Upper lobe of left lung (tissue), 6 donors: ENCODE measurements around the gene RRAD. TPM values are rescaled to one million over a fixed set of nuclear protein-coding genes. Genes with fewer than 3 reads are reported as not detected.

Experiments used
- ATAC-seq, 2 donors: fragments of 200-7000 bp; cut with Tn5 transposase; one replicate each; pipeline ENCODE4 v1.9.1; 2022; ENCODE audit warnings: mild to moderate bottlenecking in 2 of 2, moderate library complexity in 2 of 2; ENCODE audit not compliant: low FRiP score in 2 of 2
- DNase-seq, 2 donors: peaks; one replicate each; pipeline ENCODE4 v3.0.0-alpha.2; 2019 to 2020
- H3K27ac ChIP-seq, 4 donors: fragments of 200-600 bp; sonication (generic); one replicate each; pipeline ENCODE4 v1.5.1; 2016 to 2019
- H3K27me3 ChIP-seq, 4 donors: fragments of 200-600 bp; sonication (generic); one replicate each; pipeline ENCODE4 v1.5.1; 2017 to 2019
- H3K36me3 ChIP-seq, 4 donors: fragments of 200-600 bp; sonication (generic); one replicate each; pipeline ENCODE4 v1.5.1; 2016 to 2019
- H3K4me1 ChIP-seq, 4 donors: fragments of 200-600 bp; sonication (generic); one replicate each; pipeline ENCODE4 v1.5.1; 2018 to 2019
- H3K4me3 ChIP-seq, 4 donors: fragments of 200-600 bp; sonication (generic); one replicate each; pipeline ENCODE4 v1.5.1; 2017 to 2019; ENCODE audit warnings: mild to moderate bottlenecking in 2 of 4, moderate library complexity in 1 of 4
- H3K9me3 ChIP-seq, 4 donors: fragments of 200-600 bp; sonication (generic); one replicate each; pipeline ENCODE4 v1.5.1; 2018 to 2019
- CTCF ChIP-seq, 6 experiments: fragments of 450-650 bp in 4 of 6; fragments of 200-600 bp in 2 of 6; sonication (generic) in 2 of 6; IDR thresholded peaks; one replicate each; pipeline ENCODE4 v1.5.1; 2016 to 2019; ENCODE audit warnings: antibody characterized with exemption in 6 of 6
- EP300 ChIP-seq, 4 donors: sonication (generic); formaldehyde crosslinking; IDR thresholded peaks; one replicate each; pipeline ENCODE4 v1.5.1; 2017; ENCODE audit warnings: antibody characterized with exemption in 4 of 4, control low read depth in 2 of 4
- POLR2A ChIP-seq, 4 donors: fragments of 450-650 bp; IDR thresholded peaks; one replicate each; pipeline ENCODE4 v1.5.1; 2016 to 2017; ENCODE audit warnings: antibody characterized with exemption in 4 of 4, mild to moderate bottlenecking in 2 of 4
- POLR2AphosphoS5 ChIP-seq, 2 donors: sonication (generic); formaldehyde crosslinking; IDR thresholded peaks; one replicate each; pipeline ENCODE4 v1.5.1; 2017; ENCODE audit warnings: antibody characterized with exemption in 2 of 2
- WGBS, 2 donors: methylation state at CpG; one replicate each; pipeline ENCODE4 v1.1.5; 2017 to 2018; 5-methylcytosine and 5-hydroxymethylcytosine counted together
- total RNA-seq, 6 donors: library from RNA; depleted of rRNA in 4 of 6; stranded (reverse); fragments of >200 nt in 4 of 6; gene quantifications; one replicate each; pipeline versions ENCODE4 v1.1.0 to v1.2.1, GENCODE V29; 2016 to 2021
- donor health status: DM: no; HTN: no; CAD: no; lungs with moderate emphysema.
- donor health status: DM: no; HTN: yes; CAD: no; lungs with severe emphysema.

Gene RRAD
- total RNA-seq, 6 donors from 2014 or later, result 13.8 to 50.3 (median 47.0) TPM

DNA sequence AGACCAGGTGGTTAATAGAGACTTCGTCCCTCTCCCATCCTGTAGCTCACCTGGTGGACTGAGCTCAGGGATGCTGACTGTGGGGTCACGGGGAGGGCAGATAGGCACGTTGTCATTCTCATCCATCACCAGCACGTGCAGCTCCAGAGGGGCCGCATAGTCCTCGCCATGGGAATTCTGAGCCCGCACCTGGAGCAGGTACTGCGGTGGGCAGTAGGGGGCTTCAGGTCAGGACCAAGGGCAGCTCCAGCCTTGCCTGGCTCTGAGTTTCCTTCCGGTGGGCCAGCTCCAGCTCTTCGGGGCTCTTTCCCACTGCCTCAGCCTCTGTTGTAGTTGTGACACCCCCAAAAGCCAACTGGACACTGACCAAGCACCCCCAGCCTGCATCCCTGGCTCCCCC is 12.3 kb downstream of the RRAD start:
- H3K36me3 ChIP-seq, result no peaks in the 10 kb centered on the region
- no peaks in the 10 kb centered on the region for H3K4me1 ChIP-seq
- H3K27ac ChIP-seq, result no peak overlapping the region
- WGBS, 2 donors, result 57 to 61% methylated on average over 6 to 10 of the region's 10 CpGs
- ATAC-seq, result no peak
- H3K9me3 ChIP-seq, result no peaks in the 10 kb centered on the region
- TF ChIP-seq EP300 (IDR thresholded peaks at IDR 0.05) (no peak), POLR2AphosphoS5 (IDR thresholded peaks at IDR 0.05) (no peak), CTCF (IDR thresholded peaks at IDR 0.05) (no peak), POLR2A (IDR thresholded peaks at IDR 0.05) (no peak)
- H3K27me3 ChIP-seq, result no peaks in the 10 kb centered on the region
- DNase-seq, result no peak
- H3K4me3 ChIP-seq, result no peak overlapping the region

DNA sequence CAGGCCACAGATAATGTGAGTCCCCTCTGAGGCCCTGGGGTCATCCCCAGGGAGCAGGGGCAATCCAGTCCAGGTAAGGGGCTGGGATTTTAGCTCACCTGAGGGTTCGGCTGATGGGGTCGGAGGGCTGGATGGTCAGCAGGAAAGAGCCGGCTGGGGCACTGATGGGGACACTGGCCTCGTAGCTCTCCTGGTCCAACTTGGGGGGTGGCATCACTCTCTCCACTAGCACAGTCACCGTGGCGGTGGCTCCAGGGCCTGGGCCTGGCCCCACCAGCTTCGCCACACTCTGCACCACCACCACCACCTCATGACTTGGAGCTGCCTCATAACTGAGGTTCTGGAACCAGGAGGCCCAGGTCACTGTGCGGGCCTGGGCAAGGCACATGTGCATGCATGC is 13.5 kb downstream of the RRAD start:
- Histone ChIP-seq H3K27me3 (no peaks in the 10 kb centered on the region), H3K27ac (no peak overlapping the region), H3K36me3 (no peaks in the 10 kb centered on the region), H3K9me3 (no peaks in the 10 kb centered on the region), H3K4me1 (no peaks in the 10 kb centered on the region), H3K4me3 (no peak overlapping the region)
- WGBS, 2 donors, result 60 to 98% methylated on average over 1 to 8 of the region's 8 CpGs
- DNase-seq (no peak), ATAC-seq (no peak)
- TF ChIP-seq CTCF (IDR thresholded peaks at IDR 0.05), result no peak
- no peak for TF ChIP-seq POLR2A (IDR thresholded peaks at IDR 0.05)
- TF ChIP-seq EP300 (IDR thresholded peaks at IDR 0.05), result no peak
- no peak for TF ChIP-seq POLR2AphosphoS5 (IDR thresholded peaks at IDR 0.05)

- no peaks in the 10 kb centered on the region for H3K9me3 ChIP-seq
- H3K27ac ChIP-seq, result no peak overlapping the region
- no peak for ATAC-seq
- H3K36me3 ChIP-seq, result no peaks in the 10 kb centered on the region
- TF ChIP-seq CTCF (IDR thresholded peaks at IDR 0.05), result no peak
- no peak for TF ChIP-seq POLR2A (IDR thresholded peaks at IDR 0.05)
- TF ChIP-seq EP300 (IDR thresholded peaks at IDR 0.05), result no peak
- TF ChIP-seq POLR2AphosphoS5 (IDR thresholded peaks at IDR 0.05), result no peak
- no peaks in the 10 kb centered on the region for H3K27me3 ChIP-seq
- H3K4me3 ChIP-seq, result no peak overlapping the region
- no peaks in the 10 kb centered on the region for H3K4me1 ChIP-seq
- WGBS, 2 donors, result 76% methylated on average over 5 of the region's 5 CpGs; no CpG with 5 or more reads in 1 of the 2 donors
- no peak for DNase-seq
These were observed 14.2 kb downstream of the RRAD start for GRCh38 chr16:66911112-66911511.

- no peak for ATAC-seq
- no peak for DNase-seq
- no peaks in the 10 kb centered on the region for H3K9me3 ChIP-seq
- no peak overlapping the region for H3K4me3 ChIP-seq
- H3K27me3 ChIP-seq, result no peaks in the 10 kb centered on the region
- no peaks in the 10 kb centered on the region for H3K36me3 ChIP-seq
- WGBS, 2 donors, result 81 to 91% methylated on average over 10 to 14 of the region's 14 CpGs
- no peak overlapping the region for H3K27ac ChIP-seq
- TF ChIP-seq POLR2AphosphoS5 (IDR thresholded peaks at IDR 0.05) (no peak), EP300 (IDR thresholded peaks at IDR 0.05) (no peak), CTCF (IDR thresholded peaks at IDR 0.05) (peak in 1 of 6 experiments; percentile 6), POLR2A (IDR thresholded peaks at IDR 0.05) (no peak)
- H3K4me1 ChIP-seq, result peaks cover 4 to 6% (median 6%) of the 10 kb centered on the region in 4 donors
These were observed 15.0 kb downstream of the RRAD start for GRCh38 chr16:66910175-66910940.
